GM19452 (cell line): ENCODE results near the gene LMO7.
"Not testable (repeated sequence)": the region's sequence is repeated elsewhere in the genome, so short reads cannot be mapped to it uniquely, and the experiment has no call there.

Experiments used
- ATAC-seq: cut with Tn5 transposase; IDR thresholded peaks from one replicate; pipeline ENCODE4 v1.9.1; 2021; ENCODE audit not compliant: unreplicated experiment

Gene LMO7

DNA sequence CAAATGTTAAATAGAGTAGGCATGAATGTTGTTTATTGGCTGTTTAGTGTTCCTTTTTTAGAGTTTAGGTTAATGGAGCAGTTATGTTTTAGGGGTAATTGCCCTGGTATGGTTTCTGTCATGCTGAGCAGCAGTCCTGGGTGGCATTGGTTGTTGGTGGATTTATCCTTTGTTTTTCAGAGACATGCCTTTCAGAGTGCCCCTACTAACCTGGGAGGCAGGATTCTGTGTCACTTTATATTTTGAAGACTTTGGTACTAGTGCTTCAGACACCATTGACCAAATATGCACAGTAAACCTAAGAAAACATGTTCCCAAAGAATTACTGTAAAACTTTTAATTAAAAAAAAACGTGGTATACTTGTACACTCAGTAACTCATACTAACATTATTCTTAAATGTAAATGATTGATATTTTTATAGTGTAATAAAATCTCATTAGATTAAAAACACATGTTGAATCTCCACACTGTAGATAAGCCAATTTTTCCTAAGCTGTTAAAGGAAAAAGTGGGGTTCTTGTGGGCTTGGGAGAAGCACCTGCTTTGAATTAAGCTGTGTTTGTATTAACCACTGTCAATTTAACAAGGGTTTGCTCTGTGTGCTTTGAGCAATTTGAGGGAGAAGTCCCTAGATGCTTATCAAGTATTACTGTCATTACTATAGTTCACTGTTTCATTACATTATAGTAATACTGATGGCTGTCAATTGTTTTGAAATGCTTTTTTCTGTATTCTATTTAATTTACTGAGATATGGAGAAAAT, 133.2 kb downstream of the LMO7 start:
- no peak for ATAC-seq

DNA sequence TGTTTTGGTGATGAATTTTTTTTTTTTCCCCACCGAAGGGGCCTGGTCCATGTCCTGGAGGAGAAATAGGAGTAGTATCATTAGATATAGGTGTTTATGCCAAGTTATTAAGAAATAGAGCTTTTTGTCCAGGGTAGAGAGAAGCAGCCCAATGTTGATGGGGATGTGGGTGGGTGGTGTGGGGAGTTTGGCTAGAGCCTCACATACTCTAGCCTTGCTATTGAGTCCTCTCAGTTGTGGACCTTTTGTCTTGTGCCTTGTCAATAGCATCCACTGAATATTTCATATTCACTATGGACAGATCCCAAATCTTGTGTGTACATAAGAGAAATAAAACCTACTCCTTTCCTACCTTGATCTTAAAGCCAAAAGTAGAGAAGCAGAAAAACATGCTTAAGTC, 134.0 kb downstream of the LMO7 start:
- ATAC-seq: no peak

- no peak for ATAC-seq
These were observed 134.5 kb downstream of the LMO7 start for GRCh38 chr13:75770592-75771011.

GRCh38 chr13:75771226-75771625, 135.1 kb downstream of the LMO7 start:
- no peak for ATAC-seq

GRCh38 chr13:75771818-75772217, 135.7 kb downstream of the LMO7 start:
- ATAC-seq: no peak

DNA sequence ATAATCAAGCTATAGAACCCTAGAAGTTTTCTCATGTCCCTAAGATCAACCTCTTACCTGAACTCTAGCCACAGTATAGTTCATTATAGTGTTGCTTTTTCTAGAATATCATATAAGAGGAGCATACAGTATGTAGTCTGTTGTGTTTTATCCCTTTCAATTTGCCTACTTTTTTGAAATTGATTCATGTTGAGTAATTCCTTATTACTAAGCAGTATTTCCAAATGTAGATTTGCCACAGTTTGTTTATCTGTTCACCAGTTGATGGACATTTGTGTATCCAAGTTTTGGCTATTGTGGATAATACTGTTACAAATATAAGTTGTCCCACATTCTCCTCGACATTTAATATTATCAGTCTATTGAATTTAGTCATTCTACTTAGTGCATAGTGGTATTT, 138.0 kb downstream of the LMO7 start:
- ATAC-seq: no peak

- ATAC-seq: no peak
These were observed 140.4 kb downstream of the LMO7 start for GRCh38 chr13:75776550-75776949.

GRCh38 chr13:75779393-75779792, 143.3 kb downstream of the LMO7 start:
- no peak for ATAC-seq

DNA sequence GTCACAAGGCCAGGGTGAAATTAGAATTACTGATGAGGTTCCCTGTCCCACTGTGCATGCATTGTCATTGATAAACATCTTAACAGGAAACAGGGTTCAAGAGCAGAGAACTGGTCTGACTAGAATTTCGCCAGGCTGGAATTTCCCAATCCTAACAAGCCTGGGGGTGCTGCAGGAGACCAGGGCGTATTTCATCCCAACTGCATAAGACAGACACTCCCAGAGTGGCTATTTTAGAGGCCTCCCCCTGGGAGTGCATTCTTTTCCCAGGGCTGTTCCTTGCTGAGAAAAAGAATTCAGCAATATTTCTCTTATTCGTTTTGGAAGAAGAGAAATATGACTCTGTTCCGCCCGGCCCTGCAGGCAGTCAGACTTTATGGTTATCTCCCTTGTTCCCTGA, 144.0 kb downstream of the LMO7 start:
- not testable (repeated sequence) for ATAC-seq

DNA sequence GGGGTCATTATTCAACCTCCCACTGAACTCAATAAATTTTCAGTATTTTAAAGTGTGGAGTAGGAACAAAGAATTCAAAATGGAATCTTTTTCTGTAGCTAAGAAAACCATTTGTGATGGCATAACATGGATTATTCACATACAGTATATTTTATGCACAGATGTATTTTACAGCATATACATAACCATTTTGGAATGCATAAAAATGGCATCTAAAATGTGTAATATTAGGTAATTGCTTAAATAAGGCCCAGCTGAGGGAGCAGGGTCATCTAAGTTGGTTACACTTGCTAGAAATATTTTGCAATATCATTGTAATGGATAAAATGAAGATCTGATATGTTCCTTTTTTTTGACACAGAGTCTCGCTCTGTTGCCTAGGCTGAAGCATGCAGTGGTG, 146.9 kb downstream of the LMO7 start:
- no peak for ATAC-seq

GRCh38 chr13:75784003-75784402, 147.9 kb downstream of the LMO7 start:
- ATAC-seq: no peak

DNA sequence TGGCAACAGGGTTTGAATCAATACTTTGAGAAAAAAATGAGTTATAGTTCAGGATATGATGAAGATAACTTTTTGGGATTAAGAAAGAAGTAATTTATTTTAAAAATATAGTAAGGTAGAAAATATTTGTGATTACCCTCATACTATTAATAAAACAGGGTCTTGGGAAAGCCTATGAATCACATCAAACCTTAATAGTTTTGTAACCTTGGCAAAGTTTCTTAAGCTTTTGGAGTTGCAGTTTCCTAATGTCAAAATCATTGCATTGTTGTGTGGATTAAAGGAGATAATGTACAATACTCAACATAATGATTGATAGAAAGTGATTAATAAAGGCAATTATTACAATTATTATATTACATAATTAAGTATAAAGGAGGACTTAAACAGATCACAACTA, 149.0 kb downstream of the LMO7 start:
- no peak for ATAC-seq

- no peak for ATAC-seq
These were observed 151.3 kb downstream of the LMO7 start for GRCh38 chr13:75787249-75787928.

GRCh38 chr13:75788481-75788981, 152.4 kb downstream of the LMO7 start:
- no peak for ATAC-seq

DNA sequence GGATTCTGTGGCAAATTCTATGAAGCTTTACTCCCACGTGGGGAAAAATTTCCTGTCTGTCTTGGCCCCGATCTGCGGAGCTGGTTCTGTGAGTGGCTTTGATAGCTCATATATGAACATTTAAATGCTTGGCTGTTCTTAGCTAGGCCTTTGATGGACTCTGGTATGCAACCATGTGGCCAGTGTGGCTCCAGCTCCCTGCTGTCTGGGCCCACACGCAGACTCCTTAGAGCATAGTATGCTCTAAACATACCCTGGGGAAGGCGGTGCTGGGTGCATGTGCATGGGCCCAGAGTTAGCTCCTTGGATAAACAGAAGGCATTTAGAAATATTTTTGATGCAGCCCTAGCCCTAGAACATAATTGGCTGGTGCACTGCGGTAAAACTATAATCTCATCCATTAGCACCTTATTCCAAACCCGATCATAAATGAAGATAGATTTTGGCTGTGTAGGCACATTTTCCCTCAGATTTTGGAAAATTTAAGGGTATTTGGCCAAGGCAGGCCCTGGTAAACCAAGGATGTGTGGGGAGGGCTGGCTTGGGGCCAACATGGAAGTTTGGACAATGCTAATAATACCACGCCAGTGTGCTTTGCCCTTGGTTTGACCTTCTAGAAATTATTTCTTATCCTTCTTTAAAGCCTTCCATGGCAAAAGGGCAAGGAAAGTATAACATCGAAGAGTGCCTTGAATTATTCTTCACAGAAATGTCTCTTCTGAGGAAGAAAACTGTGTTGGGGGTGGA, 153.5 kb downstream of the LMO7 start:
- ATAC-seq: no peak

DNA sequence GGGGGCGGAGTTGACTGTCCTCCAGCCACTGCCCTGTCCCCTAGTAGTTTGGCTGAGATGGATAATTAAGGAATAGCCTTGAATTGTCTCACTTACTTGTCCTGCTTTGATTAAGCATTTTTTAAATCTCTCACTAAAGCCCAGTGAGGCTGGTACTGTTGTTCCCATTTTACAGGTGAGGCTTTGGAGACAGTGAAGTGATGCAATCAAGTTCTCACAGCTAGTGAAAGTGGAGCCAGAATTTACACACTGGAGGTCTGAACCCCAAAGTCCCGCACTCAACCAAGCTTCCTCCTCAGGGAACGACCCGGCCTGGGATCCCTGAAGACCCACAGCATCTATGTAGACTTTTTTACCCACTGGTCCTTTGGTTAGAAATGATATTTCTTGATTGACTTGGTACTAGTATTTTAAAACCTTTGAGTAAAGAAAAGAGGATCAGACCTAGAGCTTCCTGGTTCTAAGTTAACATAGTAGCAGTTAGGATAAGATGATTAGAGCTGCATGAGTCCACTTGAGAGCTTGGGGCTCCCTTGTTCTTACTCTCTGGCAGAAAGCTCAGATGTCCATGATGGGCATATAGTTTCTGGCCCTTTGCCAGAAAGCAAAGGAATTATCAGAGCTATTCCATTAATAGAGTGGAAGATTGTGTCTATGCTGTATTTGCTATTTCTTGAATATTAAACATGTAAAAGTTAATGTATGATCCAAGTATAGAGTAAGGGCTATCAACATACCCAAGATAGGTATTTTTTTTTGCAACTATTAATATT, 154.3 kb downstream of the LMO7 start:
- ATAC-seq: no peak

- ATAC-seq: no peak
These were observed 156.5 kb downstream of the LMO7 start for GRCh38 chr13:75792526-75793187.

DNA sequence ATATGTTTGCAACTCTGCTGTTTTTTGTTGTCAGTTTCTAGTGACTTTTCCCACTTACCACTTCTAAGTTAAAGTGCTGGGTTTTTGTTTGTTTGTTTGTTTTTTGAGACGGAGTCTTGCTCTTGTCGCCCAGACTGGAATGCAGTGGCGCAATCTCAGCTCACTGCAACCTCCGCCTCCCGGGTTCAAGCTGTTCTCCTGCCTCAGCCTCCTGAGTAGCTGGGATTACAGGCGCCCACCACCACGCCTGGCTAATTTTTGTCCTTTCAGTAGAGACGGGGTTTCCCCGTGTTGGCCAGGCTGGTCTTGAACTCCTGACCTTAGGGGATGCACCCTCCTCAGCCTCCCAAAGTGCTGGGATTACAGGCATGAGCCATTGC, 157.0 kb downstream of the LMO7 start:
- not testable (repeated sequence) for ATAC-seq

DNA sequence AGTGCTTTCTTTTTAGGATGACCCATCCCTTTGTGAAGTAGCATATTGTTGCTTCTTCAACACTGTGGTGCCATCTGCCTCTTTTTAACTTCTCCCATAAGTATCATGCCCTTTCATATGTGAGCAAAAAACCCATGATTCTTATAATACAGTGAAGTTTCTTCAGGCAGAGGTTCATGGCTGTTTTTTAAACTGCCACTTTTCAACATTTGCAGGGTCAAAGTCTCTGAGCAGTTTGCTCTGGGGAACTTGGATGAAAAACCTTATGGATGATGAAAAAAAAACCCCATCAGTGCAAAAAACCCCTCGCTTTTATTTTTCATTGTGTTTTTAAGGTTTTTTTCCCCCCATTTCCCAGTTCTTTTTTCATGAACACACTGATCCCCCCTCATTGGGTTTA, 158.5 kb downstream of the LMO7 start:
- no peak for ATAC-seq

GRCh38 chr13:75795274-75795673, 159.1 kb downstream of the LMO7 start:
- no peak for ATAC-seq
